Right hindlimb (tissue), 1 donor: ENCODE measurements around the gene HS3ST5.
"Not testable (repeated sequence)": the region's sequence is repeated elsewhere in the genome, so short reads cannot be mapped to it uniquely, and the experiment has no call there.

Experiments used
- DNase-seq: peaks from one replicate; pipeline ENCODE4 v3.0.0-alpha.2; 2018

HS3ST5 gene

DNA sequence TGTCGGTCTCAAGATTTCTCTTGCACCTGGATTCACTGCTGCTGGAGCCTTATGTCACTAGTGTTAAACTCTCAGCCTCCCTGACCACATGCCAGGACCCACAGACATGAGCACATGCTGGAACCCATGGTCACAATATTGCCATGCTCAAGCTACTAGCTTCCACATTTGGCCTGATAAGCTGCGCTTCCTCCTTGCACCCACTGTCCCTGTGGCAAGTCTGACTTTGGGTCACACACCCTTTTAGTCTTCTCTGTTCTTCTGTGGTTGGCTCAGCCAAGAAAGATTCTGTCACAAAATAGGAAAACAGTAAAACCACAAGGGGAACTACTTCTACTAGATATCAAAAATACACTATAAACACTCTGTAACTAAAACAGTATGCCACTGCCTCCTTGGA, 303.0 kb downstream of the HS3ST5 start:
- DNase-seq = no peak

- no peak for DNase-seq
Observed at GRCh38 chr6:114033606-114034005, 309.2 kb downstream of the HS3ST5 start.

GRCh38 chr6:114032721-114033120, 310.1 kb downstream of the HS3ST5 start:
- no peak for DNase-seq

DNA sequence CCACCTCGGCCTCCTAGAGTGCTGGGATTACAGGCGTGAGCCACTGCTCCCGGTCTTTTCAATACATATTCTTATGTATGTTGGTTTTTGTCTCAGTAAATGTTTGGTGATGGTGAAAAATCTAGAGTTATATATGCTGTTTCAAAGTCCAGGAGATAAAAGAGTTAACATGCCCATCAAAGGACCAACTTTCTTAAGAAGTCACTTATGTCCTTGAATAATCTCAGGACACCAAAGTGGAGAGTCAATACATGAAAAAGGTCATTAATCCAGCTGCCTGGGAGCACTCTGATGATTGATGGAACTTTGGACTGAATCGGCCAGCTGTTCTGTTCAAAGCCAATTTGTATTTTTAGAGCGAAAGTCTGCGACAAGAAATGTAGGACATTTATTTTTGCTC, 312.1 kb downstream of the HS3ST5 start:
- DNase-seq = no peak

GRCh38 chr6:114024746-114025145, 318.1 kb downstream of the HS3ST5 start:
- no peak for DNase-seq

- no peak for DNase-seq
Observed at GRCh38 chr6:114020196-114020595, 322.6 kb downstream of the HS3ST5 start.

- not testable (repeated sequence) for DNase-seq
Observed at GRCh38 chr6:114017146-114017545, 325.7 kb downstream of the HS3ST5 start.

DNA sequence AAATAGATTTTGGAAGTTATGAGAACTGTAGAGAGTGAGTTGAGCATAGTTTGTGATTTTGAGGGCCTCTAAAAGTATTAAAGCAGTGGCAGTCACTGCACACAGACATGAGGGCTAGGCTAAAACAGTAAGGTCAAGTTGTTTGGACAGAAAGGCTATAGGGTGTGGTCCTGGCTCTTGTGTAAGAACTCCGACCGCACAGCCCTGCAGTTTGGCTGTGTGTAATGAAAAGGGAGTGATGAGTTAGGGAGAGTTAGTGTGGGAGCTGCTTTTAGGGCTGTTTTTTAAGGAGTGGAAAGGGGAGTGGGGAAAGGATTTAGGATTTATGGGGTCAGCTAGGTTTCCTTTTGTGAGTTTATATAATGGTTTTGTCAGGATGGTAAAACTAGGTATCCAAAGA, 328.7 kb downstream of the HS3ST5 start:
- DNase-seq = not testable (repeated sequence)

GRCh38 chr6:114011486-114011885, 331.3 kb downstream of the HS3ST5 start:
- not testable (repeated sequence) for DNase-seq

GRCh38 chr6:114010540-114010939, 332.3 kb downstream of the HS3ST5 start:
- no peak for DNase-seq

DNA sequence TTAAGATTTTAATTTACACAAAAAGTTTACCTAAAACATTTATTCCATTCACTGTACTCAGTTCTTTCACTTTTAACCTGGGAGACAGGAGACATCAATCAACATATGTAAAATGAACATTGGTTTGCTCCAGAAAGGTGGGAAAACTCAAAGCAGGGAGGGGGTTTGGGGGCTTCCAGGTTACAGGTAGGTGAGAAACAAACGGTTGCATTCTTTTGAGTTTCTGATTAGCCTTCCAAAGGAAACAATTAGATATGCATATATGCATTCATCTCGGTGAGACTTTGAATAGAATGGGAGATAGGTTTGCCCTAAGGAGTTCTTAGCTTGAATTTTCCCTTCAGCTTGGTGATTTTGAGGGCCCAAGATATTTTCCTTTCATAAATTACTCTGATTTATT, 333.6 kb downstream of the HS3ST5 start:
- no peak for DNase-seq

- no peak for DNase-seq
Observed at GRCh38 chr6:114008331-114008730, 334.5 kb downstream of the HS3ST5 start.

- DNase-seq = no peak
Observed at GRCh38 chr6:114007516-114007915, 335.3 kb downstream of the HS3ST5 start.
